MV-4-11 (cell line): Measurements from ENCODE around the gene BTN3A1.

Experiments used
- DNase-seq: peaks from one replicate; lab custom pipeline; 2025; lab: John Stamatoyannopoulos, UW

BTN3A1 gene

GRCh38 chr6:26379740-26380139 lies 22.3 kb upstream of the BTN3A1 start:
- no peak for DNase-seq

DNA sequence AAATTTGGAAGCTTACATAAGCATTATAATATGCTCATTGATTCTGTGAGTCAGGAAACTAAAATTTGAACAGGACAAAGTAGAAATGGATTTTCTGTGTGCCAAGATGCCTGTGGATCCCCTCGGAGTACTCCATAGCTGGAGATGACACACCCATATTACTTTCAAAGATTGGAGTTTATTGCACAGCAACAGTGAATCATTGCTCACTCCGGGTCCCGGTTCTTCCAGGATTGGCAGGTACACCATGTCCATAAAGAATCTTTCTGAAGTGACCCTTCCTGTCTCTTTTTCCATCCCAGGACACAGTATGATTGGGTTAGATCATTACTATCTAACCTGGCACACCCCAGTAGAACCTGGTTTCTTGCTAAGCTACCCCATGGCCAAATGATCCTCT lies 21.8 kb upstream of the BTN3A1 start:
- DNase-seq: no peak

DNA sequence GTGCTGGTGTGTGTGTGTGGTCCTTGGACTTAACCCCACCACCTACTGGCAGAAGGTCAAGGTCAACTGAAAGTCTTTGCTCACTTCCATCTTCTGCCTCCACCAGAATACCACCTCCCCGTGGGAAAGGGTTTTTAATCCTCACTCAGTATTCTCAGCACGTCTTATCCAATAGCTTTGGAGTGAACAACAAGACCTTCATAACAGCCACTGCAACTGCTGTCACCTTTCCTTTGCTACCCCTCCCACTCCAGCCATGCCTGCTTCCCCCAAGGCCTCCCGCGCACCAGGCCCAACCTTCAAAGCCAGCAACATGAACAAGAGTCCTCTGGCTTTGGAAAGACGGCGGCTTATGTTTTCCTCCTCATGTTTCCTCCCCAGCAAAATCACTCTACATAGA lies 20.0 kb upstream of the BTN3A1 start:
- no peak for DNase-seq

DNA sequence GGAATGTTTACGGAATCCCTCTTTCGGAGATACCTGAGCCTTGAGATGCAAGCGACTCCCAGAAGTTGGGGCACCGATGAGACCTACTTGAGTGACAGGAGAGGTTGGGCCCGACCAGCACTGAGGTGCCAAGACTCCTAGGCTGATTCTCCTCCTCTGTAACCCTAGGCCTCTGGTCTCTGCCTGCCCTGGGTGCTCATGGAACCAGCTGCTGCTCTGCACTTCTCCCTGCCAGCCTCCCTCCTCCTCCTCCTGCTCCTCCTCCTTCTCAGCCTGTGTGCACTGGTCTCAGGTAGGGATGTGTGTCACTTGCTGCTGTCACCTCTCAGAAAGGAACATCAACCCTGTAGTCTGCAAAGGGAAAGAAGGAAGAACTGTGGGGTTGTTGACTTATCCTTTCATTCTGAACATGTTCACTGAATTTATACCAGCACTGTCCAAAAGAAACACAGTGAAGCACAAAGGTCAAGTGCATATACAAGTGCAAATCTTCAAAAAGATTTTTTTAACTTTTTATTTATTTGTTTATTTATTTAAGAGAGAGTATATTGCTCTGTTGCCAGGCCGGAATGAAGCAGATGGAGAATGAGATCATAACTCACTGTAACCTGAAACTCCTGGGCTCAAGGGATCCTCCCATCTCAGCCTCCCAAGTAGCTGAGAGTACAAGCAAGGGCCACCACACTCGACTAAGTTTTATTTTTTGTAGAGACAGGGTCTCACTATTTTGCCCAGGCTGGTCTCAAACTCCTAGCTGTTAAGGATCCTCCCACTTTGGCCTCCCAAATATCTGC lies 18.3 kb upstream of the BTN3A1 start:
- no peak for DNase-seq

DNA sequence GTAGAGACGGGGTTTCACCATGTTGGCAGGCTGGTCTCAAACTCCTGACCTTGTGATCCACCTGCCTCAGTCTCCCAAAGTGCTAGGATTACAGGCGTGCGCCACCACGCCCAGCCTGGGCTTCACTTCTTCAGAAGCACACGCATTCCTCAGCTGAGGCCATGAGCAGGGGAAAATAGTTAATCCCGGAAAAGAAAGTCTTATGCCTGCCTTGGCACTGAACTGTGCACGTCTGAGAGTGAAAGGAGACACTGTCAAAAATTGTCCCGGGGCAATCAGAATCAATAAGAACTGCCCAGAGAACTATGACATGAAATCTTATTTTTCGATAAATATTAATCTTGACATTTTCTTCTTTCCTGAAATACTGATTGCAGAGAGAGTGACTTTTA lies 16.3 kb upstream of the BTN3A1 start:
- no peak for DNase-seq

- no peak for DNase-seq
These were observed 14.5 kb upstream of the BTN3A1 start for GRCh38 chr6:26387565-26387964.

DNA sequence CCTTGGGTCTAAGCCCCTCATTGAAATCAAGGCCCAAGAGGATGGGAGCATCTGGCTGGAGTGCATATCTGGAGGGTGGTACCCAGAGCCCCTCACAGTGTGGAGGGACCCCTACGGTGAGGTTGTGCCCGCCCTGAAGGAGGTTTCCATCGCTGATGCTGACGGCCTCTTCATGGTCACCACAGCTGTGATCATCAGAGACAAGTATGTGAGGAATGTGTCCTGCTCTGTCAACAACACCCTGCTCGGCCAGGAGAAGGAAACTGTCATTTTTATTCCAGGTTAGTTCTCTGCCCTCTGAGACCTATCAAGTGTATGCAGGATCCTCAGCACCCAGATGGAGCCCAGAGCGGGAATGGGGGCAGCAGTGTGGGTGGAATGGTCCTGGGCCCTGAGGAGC lies 14.1 kb upstream of the BTN3A1 start:
- no peak for DNase-seq

- DNase-seq: no peak
These were observed 13.6 kb upstream of the BTN3A1 start for GRCh38 chr6:26388441-26388840.

DNA sequence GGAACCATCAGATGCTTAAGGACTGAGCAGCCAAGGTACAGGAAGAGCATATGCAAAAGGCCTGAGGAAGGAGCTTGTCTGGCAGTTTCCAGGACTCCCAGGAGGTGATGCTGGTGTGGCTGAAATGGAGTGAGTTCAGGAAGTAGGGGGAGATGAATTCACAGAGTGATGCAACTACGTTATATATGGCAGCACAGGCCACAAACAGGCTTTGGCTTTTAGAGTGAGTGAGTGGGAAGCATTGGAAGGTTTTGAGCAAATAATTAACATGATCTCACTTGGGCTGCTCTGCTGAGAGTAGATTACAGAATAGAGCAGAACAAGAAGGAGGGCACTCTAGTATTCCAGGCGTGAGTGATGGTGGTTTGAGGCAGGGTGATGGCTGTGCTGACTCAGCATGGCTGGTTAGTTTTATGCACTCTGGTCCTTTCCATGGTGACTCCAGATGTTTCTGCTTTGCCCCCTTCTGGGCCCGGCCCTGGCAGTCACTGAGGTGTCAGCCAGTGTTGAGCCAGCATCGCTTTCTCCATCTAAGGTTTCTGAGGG lies 12.7 kb upstream of the BTN3A1 start:
- peak; percentile 93 for DNase-seq

DNA sequence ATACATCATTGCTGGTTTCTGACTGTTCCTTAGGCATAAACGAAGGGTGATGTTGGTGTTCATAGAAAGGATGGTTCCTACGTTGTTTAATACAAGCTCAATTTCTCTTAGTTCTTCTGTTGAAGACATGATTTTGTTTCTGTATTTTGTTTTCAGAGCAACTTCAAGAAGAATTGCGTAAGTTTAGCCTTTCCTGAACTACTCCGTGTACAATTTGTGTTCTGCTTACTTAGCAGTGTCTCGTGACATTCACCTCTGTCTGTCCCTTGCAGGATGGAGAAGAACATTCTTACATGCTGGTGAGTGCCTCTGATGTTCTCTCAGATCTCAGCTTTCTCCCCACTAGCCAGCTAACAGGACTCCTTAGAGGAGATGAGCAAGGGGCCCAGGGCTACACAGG lies 11.5 kb upstream of the BTN3A1 start:
- DNase-seq: peak; percentile 28

DNA sequence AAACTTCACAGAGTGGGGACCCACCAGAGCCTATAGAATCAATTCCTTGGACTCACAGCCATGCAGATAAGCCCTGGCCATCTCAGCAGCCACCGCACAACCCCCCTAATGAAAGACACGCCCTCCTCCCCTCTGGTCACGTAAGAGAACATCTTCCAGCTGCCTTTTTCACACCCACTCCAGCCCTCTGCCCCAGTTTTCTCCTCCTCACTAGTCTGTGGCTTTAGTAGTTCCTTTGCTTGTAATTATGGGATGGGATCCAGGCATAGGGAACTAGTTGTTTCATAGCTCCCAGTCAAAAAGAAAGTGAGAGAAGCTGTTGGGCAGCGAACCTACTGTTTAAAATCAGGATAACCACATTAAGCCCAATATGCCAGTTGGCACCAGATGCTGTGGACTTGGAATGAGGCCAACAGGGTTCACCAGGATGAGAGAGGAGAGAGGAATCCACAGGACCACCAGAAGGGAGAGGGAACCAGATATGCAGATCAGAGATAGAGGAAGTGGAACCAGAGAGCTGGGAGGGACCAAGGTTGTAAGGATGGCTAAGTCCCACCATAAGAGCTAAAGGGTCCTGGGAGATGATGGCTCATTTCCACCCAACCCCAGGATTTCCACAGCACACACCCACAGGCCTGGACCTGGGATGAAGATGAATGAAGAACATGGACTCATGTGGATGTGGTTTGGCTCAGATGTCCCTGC lies 9.0 kb upstream of the BTN3A1 start:
- DNase-seq: peak; percentile 85

- DNase-seq: no peak
These were observed 7.8 kb upstream of the BTN3A1 start for GRCh38 chr6:26394289-26394688.

DNA sequence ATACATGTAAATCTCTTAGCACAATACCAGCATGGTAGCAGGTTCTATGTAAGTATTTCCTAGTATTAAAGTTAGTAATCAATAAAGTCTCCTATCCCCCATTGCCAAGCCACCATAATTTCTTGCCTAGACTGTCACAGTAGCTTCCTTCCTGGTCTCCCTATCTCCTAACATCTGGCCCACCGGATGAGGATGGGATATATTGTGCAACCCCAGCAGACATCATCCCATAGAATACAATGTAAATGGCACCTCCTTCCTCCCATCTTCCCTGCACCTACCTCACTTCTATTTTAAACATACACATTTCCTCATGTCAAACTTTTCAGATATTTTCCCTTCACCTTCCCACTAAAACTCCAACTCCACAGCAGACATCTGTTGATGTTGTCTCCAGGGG lies 3.5 kb upstream of the BTN3A1 start:
- no peak for DNase-seq

DNA sequence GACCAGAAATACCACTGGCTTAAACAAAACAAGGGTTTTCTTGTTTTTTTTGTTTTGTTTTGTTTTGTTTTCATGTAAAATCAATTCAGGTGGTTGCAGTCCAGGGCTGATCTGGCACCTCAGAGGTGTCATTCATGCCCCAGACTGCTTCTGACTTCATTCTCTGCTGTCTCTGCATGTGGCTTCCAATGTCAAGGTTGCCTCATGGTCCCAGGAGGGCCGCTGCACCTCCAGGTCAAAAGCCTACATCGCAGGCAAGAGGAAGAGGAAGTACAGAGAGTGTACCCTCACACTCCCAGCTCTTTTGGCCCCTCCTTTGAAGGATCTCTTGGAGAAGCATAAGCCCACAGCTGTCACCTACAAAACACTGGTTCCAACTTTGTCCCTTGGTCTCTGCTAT lies 1.4 kb upstream of the BTN3A1 start:
- DNase-seq: peak; percentile 28

DNA sequence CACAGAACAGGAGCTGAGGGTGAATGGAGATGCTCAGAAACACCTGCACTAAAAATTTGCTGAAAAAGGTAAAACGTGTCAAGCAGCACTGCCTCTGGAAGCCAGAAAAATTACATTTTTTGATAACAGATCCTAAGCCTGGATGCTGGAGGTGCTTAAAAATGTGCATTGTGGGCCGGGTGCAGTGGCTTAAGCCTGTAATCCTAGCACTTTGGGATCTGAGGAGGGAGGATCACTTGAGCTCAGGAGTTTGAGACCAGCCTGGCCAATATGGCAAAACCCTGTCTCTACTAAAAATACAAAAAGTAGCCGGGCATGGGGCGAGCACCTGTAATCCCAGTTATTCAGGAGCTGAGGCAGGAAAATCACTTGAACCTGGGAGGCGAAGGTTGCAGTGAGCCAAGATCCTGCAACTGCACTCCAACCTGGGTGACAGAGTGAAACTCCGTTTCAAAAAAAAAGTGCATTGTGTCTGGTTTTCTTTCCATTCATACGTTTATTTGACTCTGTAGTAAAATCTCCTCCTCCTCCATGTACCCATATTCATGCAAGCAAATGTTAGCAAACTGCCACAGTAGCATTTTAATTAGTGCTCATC lies 587 bp upstream of the BTN3A1 start:
- no peak for DNase-seq

- DNase-seq: no peak
These were observed 1.8 kb downstream of the BTN3A1 start for GRCh38 chr6:26403893-26404292.

DNA sequence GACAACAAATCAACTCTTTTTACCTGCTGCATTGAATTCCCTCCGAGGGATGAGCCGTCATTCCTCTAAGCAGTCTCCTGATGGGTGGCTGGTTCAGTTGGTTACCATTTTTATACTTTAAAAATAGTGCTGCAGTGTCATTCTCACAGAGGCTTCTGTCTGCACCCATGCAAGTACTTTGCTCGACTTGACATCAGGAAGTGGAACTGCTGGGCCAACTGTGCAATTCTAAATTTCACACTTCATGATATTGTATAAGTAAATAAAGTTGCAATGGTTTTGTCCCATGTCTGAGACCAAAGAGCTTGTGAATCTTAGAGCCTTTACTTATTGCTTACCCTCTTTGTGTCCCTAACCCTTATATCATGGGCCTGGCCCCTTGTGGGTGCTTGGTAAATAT lies 2.5 kb downstream of the BTN3A1 start:
- peak; percentile 54 for DNase-seq

- DNase-seq: no peak
These were observed 7.0 kb downstream of the BTN3A1 start for GRCh38 chr6:26408828-26409730.

- no peak for DNase-seq
These were observed 9.7 kb downstream of the BTN3A1 start for GRCh38 chr6:26411751-26412150.

DNA sequence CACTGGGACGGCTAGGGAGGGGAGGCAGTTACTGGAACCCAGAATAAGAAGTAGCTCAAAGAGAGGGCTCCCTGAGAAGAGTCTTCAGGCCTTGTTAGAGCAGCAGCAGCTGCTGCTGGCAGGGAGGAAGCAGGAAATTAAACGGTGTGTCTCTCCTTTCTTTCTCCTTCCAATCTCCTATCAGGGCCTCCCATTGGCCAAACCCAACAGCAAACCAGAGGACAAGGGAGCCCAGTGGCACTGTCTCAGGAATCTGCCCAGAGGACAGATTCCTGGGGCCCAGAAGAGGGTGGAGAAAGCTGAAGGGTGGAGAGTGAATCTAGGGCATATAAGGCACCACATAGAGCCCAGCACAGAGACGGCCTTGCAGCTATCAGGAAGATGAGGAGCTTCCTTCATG lies 10.2 kb downstream of the BTN3A1 start:
- DNase-seq: no peak

- DNase-seq: no peak
These were observed 10.9 kb downstream of the BTN3A1 start for GRCh38 chr6:26412954-26413353.

DNA sequence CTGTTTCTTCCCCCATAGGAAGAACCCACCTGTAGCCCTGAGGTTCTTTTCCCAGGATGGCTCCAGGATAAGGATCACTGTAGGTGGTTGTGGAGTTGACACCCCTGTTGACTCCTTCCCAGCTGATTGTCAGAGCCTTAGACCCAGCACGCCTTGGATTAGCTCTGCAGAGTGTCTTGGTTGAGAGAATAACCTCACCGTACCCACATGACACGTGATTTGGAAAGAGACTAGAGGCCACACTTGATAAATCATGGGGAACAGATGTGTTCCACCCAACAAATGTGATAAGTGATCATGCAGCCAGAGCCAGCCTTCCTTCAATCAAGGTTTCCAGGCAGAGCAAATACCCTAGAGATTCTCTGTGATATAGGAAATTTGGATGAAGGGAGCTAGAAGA lies 12.2 kb downstream of the BTN3A1 start:
- no peak for DNase-seq
